GM12878 (cell line): ENCODE data around the gene EBF3. TPM values are rescaled to one million over a fixed set of nuclear protein-coding genes. Genes with fewer than 3 reads are reported as not detected.

ENCODE experiments used
- ATAC-seq: fragments of 200-7000 bp; cut with Tn5 transposase; 3 replicates; pipeline ENCODE4 v1.9.1; 2020; ENCODE audit warnings: mild to moderate bottlenecking, moderate library complexity
- BruUV-seq: library from RNA; stranded (reverse); fragments of 400-500 nt; replicated peaks from 2 replicates; lab custom pipeline; 2021; lab: Mats Ljungman, UMichigan
- CTCF ChIA-PET: fragments of 300-600 bp; sonication (Branson Sonifier 250); formaldehyde crosslinking; extraction: SDS; loops from one replicate; lab custom pipeline; 2021; ENCODE audit warnings: inconsistent platforms; lab: Yijun Ruan, JAX
- POLR2A ChIA-PET: fragments of 350-600 bp; formaldehyde crosslinking; extraction: SDS; loops from one replicate; lab custom pipeline; 2021; ENCODE audit warnings: inconsistent platforms; lab: Charles Lee
- RAD21 ChIA-PET: fragments of 300-600 bp; sonication (Branson Sonifier 250); formaldehyde crosslinking; loops from one replicate; lab custom pipeline; 2023; ENCODE audit warnings: antibody characterized with exemption; ENCODE audit not compliant: unreplicated experiment; lab: Charles Lee
- SMC1A ChIA-PET: fragments of 300-600 bp; sonication (Branson Sonifier 250); formaldehyde crosslinking; loops from one replicate; lab custom pipeline; 2023; ENCODE audit not compliant: unreplicated experiment, uncharacterized antibody; lab: Charles Lee
- DNase-seq: peaks from one replicate; pipeline ENCODE4 v3.0.0-alpha.2; 2011; ENCODE audit warnings: low read depth, low spot score
- FAIRE-seq: peaks from 3 replicates; lab custom pipeline; 2011; peaks lifted over from hg19 to GRCh38; lab: Jason Lieb, UNC
- H2AFZ ChIP-seq: 2 replicates; pipeline ENCODE4 v1.6.0; 2011; ENCODE audit warnings: low read depth, low read length, control low read depth; ENCODE audit not compliant: control insufficient read depth
- H3K27ac ChIP-seq: 2 replicates; pipeline ENCODE4 v1.5.1; 2011; ENCODE audit warnings: control low read depth; ENCODE audit not compliant: control insufficient read depth, insufficient read depth
- H3K27me3 ChIP-seq, 2 experiments: replicated peaks in 1 of 2; 2 replicates each; pipeline versions ENCODE4 v1.6.0 to v1.6.1; 2011; ENCODE audit warnings: low read length in 1 of 2; ENCODE audit not compliant: control insufficient read depth in 2 of 2, insufficient read depth in 2 of 2
- H3K36me3 ChIP-seq, 2 experiments: 2 replicates each; pipeline ENCODE4 v1.5.1; 2011; ENCODE audit warnings: low read length in 1 of 2; ENCODE audit not compliant: control insufficient read depth in 2 of 2, insufficient read depth in 2 of 2
- H3K4me1 ChIP-seq: 2 replicates; pipeline ENCODE4 v1.6.1; 2011; ENCODE audit warnings: mild to moderate bottlenecking, low read length, moderate library complexity, mixed read lengths; ENCODE audit not compliant: control insufficient read depth, insufficient read depth
- H3K4me2 ChIP-seq: 2 replicates; pipeline ENCODE4 v1.6.0; 2011; ENCODE audit warnings: control low read depth; ENCODE audit not compliant: control insufficient read depth, insufficient read depth
- H3K4me3 ChIP-seq: fragments of 200-600 bp; sonication (generic); 2 replicates; pipeline ENCODE4 v1.5.1; 2016
- H3K79me2 ChIP-seq: 2 replicates; pipeline ENCODE4 v1.6.0; 2011; ENCODE audit warnings: low read length; ENCODE audit not compliant: control insufficient read depth, insufficient read depth
- H3K9ac ChIP-seq: 2 replicates; pipeline ENCODE4 v1.8.0; 2011; ENCODE audit warnings: low read length, control low read depth, mixed read lengths; ENCODE audit not compliant: control insufficient read depth, insufficient read depth
- H3K9me3 ChIP-seq: replicated peaks from 3 replicates; pipeline ENCODE4 v1.5.1; 2011; ENCODE audit warnings: mild to moderate bottlenecking, low read length; ENCODE audit not compliant: control insufficient read depth, insufficient read depth
- H4K20me1 ChIP-seq: 2 replicates; pipeline ENCODE4 v1.6.0; 2011; ENCODE audit not compliant: control insufficient read depth, insufficient read depth
- BMI1 ChIP-seq: fragments of 450-650 bp; IDR thresholded peaks from 2 replicates; pipeline ENCODE4 v1.6.1; 2016; ENCODE audit warnings: mild to moderate bottlenecking, moderate library complexity, borderline replicate concordance
- CHD2 ChIP-seq: IDR thresholded peaks from 2 replicates; pipeline ENCODE4 v1.6.1; 2011; ENCODE audit warnings: low read depth, low read length, improper control_type of control experiment, borderline replicate concordance
- HCFC1 ChIP-seq: fragments of 150-350 bp; IDR thresholded peaks from 2 replicates; pipeline ENCODE4 v1.6.1; 2014; ENCODE audit warnings: low read length
- LARP7 ChIP-seq: fragments of 450-650 bp; IDR thresholded peaks from 2 replicates; pipeline ENCODE4 v1.6.1; 2017; ENCODE audit warnings: mild to moderate bottlenecking
- MTA2 ChIP-seq: fragments of 450-650 bp; IDR thresholded peaks from 2 replicates; pipeline ENCODE4 v1.6.1; 2016; ENCODE audit warnings: low read depth, mild to moderate bottlenecking, moderate library complexity
- MYC ChIP-seq: IDR thresholded peaks from 2 replicates; pipeline ENCODE4 v1.6.1; 2011; ENCODE audit warnings: mild to moderate bottlenecking, low read length, moderate library complexity, inconsistent platforms; ENCODE audit not compliant: insufficient read depth, insufficient replicate concordance, insufficient read length, severe bottlenecking
- NFXL1 ChIP-seq: fragments of 450-650 bp; IDR thresholded peaks from 2 replicates; pipeline ENCODE4 v1.6.1; 2017; ENCODE audit warnings: antibody characterized with exemption, mild to moderate bottlenecking, borderline replicate concordance
- NR2C1 ChIP-seq: fragments of 450-650 bp; IDR thresholded peaks from 2 replicates; pipeline ENCODE4 v1.6.1; 2017; ENCODE audit warnings: antibody characterized with exemption, mild to moderate bottlenecking, moderate library complexity
- RBBP5 ChIP-seq: fragments of 200-600 bp; sonication (generic); conservative IDR thresholded peaks from 2 replicates; pipeline ENCODE4 v1.6.1; 2016
- SIX5 ChIP-seq: IDR thresholded peaks from 2 replicates; pipeline ENCODE4 v1.6.1; 2011; ENCODE audit warnings: mild to moderate bottlenecking, low read depth, low read length, moderate library complexity; ENCODE audit not compliant: severe bottlenecking
- SMC3 ChIP-seq: IDR thresholded peaks from 2 replicates; pipeline ENCODE4 v1.6.1; 2011; ENCODE audit warnings: low read length, improper control_type of control experiment, borderline replicate concordance
- SPI1 ChIP-seq: IDR thresholded peaks from 2 replicates; pipeline ENCODE4 v1.6.1; 2011; ENCODE audit warnings: low read depth, mild to moderate bottlenecking, low read length, moderate library complexity, borderline replicate concordance; ENCODE audit not compliant: insufficient read depth
- TBL1XR1 ChIP-seq: IDR thresholded peaks from 2 replicates; pipeline ENCODE4 v1.6.1; 2012; ENCODE audit warnings: low read depth, low read length, improper control_type of control experiment
- WGBS: methylation state at CpG from one replicate; pipeline ENCODE4 v1.1.6; 2016; ENCODE audit warnings: low lambda C conversion rate; ENCODE audit not compliant: insufficient replicate concordance, insufficient coverage; ENCODE audit errors: missing lambda C conversion rate; 5-methylcytosine and 5-hydroxymethylcytosine counted together
- in situ Hi-C: fragments of 300-500 bp; cut with MboI; formaldehyde crosslinking; loops from 9 replicates; pipeline ENCODE4 v1.14.3; 2018; ENCODE audit warnings: mixed read lengths
- intact Hi-C: fragments of 100-400 bp; cut with micrococcal nuclease; formaldehyde crosslinking; loops from one replicate; pipeline ENCODE4 v1.14.2; 2022; ENCODE audit not compliant: unreplicated experiment
- polyA plus RNA-seq, 11 experiments: library from polyadenylated mRNA; depleted of rRNA in 4 of 11; unstranded in 6 of 11; stranded (reverse) in 5 of 11; fragments of >200 nt; fragmentation: Nextera tagmentation in 4 of 11; fragmentation: Illumina TruSeq in 1 of 11; extraction: Ambion mirVana in 4 of 11; extraction: Trizol in 1 of 11; gene quantifications; 1 replicate in 1 of 11; 2 replicates in 10 of 11; pipeline versions ENCODE4 v1.2.1 to v1.2.3, GENCODE V29; 2011 to 2016; ENCODE audit warnings: inconsistent platforms in 2 of 11, missing spikeins in 2 of 11, low read depth in 1 of 11
- total RNA-seq, 4 experiments: library from RNA; depleted of rRNA in 3 of 4; stranded (reverse); fragments of >200 nt in 3 of 4; fragmentation: Illumina TruSeq in 1 of 4; extraction: Trizol in 1 of 4; gene quantifications; 2 replicates each; pipeline versions ENCODE4 v1.2.1 to v1.2.3, GENCODE V29; 2013 to 2021
- TF ChIP-seq, protein P1 (sequence below): fragments of 450-650 bp; IDR thresholded peaks from 2 replicates; pipeline ENCODE4 v1.6.1; 2014; ENCODE audit warnings: mild to moderate bottlenecking
- TF ChIP-seq, protein P2 (sequence below): fragments of 450-650 bp; IDR thresholded peaks from 2 replicates; pipeline ENCODE4 v1.6.1; 2017; ENCODE audit warnings: low read depth, mild to moderate bottlenecking, moderate library complexity

The EBF3 gene
- total and polyA plus RNA-seq, 10 of the 15 experiments (the other 5 are each of a cell fraction or from before 2014, with no cell fraction given), result not detected

DNA sequence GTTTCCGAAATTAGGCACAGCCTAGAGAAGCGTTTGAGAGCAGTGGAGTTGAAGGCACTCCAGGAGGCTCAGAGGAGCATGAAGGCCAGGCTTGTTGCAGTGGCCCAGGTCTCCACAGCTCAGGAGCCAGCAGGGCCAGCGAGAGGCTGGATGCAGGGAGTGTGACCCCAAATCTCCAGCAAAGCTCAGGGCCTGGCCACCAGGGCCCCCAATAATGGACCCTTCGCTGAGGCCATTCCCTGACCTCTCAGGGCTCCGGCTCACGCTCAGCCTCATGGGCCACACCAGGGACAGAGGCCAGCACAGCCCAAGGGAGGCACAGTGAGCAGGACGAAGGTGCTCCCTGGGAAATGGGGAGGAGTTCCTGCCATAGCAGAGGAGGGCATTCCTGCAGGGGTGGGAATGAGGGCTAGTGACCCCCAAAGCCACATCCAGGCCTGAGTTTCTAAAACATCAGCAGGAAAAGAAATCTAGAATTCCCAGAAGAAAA is 47.5 kb downstream of the EBF3 start (continued):
- TF ChIP-seq, protein P1, sequence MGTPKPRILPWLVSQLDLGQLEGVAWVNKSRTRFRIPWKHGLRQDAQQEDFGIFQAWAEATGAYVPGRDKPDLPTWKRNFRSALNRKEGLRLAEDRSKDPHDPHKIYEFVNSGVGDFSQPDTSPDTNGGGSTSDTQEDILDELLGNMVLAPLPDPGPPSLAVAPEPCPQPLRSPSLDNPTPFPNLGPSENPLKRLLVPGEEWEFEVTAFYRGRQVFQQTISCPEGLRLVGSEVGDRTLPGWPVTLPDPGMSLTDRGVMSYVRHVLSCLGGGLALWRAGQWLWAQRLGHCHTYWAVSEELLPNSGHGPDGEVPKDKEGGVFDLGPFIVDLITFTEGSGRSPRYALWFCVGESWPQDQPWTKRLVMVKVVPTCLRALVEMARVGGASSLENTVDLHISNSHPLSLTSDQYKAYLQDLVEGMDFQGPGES, result no peak
- TF ChIP-seq, protein P2, sequence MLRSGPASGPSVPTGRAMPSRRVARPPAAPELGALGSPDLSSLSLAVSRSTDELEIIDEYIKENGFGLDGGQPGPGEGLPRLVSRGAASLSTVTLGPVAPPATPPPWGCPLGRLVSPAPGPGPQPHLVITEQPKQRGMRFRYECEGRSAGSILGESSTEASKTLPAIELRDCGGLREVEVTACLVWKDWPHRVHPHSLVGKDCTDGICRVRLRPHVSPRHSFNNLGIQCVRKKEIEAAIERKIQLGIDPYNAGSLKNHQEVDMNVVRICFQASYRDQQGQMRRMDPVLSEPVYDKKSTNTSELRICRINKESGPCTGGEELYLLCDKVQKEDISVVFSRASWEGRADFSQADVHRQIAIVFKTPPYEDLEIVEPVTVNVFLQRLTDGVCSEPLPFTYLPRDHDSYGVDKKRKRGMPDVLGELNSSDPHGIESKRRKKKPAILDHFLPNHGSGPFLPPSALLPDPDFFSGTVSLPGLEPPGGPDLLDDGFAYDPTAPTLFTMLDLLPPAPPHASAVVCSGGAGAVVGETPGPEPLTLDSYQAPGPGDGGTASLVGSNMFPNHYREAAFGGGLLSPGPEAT, result no peak
- TF ChIP-seq SPI1, result no peak
- TF ChIP-seq MTA2, result no peak
- TF ChIP-seq SMC3, result no peak

DNA sequence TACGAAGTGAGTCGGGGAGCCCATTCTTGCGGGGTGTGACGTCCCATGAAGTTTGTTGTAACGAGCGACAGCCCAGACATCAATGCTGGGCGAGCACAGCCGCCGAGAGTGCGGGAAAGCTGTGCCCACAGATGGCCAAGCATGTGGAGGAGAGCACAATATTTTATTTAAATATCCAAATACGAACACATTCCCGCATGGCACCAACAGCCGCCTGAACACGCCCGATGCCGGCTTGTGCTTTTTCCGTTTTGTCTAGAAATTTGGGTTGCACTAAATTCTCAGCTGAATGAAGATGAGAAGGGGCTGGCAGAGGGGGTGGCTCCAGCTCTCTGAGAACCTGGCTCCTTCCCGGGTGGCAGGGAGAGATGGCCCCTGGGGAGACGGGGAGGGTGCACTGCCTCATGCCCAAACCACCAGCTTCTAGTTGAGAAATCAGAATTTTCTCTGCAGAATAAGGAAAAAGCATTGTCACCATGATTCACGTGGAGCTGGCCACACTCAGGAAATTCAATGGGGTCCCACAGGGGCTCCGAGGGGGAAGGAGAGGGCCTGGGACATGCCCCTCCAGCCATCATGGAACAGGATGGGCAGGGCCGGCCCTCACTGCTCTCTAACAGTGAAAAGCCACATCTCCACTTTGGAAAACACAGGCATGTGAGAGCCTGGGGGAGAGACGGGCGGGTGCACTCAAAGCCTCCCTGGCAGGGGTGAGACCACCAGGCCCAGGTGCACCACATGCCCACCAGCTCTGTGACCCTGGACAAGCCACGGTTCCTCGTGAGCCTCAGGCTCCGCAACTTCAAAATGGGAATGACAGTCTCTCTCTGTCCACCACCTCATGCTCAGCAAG is 48.3 kb downstream of the EBF3 start:
- WGBS, result 49% methylated on average over 27 of the region's 27 CpGs
- Histone ChIP-seq H3K9ac (no peak overlapping the region), H3K36me3 (no peaks in the 10 kb centered on the region), H4K20me1 (no peaks in the 10 kb centered on the region), H3K79me2 (no peaks in the 10 kb centered on the region), H3K27me3 (no peaks in the 10 kb centered on the region), H3K4me1 (no peaks in the 10 kb centered on the region), H3K4me3 (no peak overlapping the region), H3K27ac (no peak overlapping the region), H3K4me2 (no peak overlapping the region), H3K9me3 (no peaks in the 10 kb centered on the region), H2AFZ (no peak overlapping the region)
- no TSS peak for BruUV-seq
- DNase-seq, result no peak
- POLR2A ChIA-PET, result no interaction called here
- CTCF ChIA-PET, result no interaction called here
- SMC1A ChIA-PET, result no interaction called here
- no peak for ATAC-seq
- FAIRE-seq, result no peak
- in situ Hi-C loops (no loop called here), intact Hi-C loops (no loop called here)
- RAD21 ChIA-PET, result no interaction called here
- no peak for TF ChIP-seq MYC
- TF ChIP-seq CHD2, result no peak
- TF ChIP-seq HCFC1, result no peak
- no peak for TF ChIP-seq NFXL1
- TF ChIP-seq SIX5, result no peak
- TF ChIP-seq, protein P1, result no peak
- TF ChIP-seq LARP7, result no peak
- TF ChIP-seq BMI1, result no peak
- no peak for TF ChIP-seq RBBP5
- no peak for TF ChIP-seq NR2C1
- no peak for TF ChIP-seq TBL1XR1
